ENCODE results near the gene CD8A.
A peak's percentile ranks its signal among the peaks of the same experiment; 100 is the strongest.

Gene CD8A

DNA sequence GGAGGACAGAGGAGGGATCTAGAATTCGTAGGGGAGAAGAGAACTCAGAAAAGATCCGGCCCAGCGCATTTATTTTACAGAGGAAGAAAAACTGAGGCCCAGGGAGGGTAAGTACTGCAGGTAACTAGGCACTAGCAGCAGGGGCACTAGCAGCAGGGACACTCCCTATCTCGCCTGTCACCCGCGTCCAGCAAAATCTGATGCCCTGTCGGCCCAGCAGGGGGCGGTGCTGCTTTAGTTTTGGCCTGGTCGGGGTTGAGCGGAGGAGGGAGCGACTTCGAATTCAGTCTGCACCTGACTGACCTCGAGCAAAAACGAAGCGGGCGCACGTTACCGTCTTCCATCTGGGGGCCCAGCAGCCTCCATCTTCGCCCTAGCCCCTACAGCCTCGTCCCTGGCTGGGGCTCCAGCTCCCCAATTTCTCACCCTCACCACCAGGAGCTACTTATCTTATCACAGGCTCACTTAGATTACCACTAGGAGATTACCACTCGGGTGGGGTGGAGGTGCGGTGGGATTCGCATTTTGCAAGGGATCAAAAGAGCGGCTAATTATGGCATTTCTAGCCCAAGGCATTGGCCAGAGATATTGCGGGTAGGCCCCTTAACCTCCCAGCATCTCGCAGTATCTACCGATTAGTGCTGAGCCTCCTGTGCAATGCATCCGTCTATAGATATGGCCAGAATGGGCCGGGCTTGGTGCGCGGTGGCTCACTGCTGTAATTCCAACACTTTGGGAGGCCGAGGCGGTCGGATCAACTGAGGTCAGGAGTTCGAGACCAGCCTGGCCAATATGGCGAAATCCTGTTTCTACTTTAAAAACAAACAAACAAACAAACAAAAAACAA is 17.8 kb upstream of the CD8A start:
- peak; percentile 98 for DNase-seq (ENCODE audit: low spot score)

DNA sequence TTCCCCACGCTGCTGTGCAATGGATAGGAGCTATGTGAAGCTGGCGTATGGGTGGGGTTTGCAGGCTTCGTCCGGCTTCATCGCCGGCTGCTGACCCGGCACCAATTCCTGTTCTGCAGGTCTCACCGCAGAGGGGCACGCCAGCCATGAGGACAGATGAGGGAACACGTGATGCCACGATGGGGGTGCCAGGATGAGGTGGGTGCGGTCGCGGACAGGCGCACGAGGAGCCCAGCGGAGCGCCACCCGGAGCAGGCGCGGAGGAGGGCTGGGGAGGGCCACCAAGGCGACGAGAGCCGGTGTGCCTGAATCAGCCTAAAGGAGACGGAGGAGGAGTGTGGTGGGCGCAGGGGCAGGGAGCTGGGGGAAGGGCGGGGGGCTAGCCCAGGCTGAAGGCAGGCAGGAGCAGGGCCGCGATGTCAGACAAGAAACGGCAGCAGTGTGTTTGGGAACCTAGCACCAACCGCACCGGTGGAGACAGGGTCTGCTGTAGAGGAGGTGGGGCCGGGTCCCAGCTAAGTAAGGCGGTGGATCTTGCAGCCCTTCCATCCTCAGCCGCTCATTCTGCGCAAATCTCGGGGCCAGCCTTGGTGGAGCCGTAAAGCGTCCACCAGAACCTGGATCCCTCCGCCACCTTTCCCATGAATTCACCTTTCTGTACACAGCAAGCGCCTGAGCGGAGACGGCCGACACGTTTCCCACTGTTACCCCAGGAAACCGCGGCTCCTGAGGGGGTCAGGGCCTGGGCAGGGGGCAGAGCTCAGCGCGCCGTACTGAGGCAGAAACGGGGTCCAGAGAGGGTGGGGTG is 17.0 kb upstream of the CD8A start:
- DNase-seq (ENCODE audit: low spot score): peak; percentile 94

DNA sequence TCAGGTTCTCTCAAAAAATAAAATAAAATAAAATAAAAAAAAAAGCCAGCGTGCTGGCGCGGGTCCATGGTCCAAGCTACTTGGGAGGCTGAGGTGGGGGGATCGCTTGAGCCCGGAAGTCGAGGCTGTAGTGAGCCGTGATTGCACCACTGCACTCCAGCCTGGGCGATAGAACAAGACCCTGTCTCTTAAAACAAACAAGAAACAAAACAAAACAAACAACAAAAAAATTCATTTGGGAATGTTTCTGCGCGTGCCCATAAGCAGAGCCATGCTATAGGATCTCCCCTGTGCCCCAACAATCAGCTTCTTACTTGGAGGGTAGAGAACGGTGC is 16.4 kb upstream of the CD8A start:
- DNase-seq (ENCODE audit: low spot score): no peak

DNA sequence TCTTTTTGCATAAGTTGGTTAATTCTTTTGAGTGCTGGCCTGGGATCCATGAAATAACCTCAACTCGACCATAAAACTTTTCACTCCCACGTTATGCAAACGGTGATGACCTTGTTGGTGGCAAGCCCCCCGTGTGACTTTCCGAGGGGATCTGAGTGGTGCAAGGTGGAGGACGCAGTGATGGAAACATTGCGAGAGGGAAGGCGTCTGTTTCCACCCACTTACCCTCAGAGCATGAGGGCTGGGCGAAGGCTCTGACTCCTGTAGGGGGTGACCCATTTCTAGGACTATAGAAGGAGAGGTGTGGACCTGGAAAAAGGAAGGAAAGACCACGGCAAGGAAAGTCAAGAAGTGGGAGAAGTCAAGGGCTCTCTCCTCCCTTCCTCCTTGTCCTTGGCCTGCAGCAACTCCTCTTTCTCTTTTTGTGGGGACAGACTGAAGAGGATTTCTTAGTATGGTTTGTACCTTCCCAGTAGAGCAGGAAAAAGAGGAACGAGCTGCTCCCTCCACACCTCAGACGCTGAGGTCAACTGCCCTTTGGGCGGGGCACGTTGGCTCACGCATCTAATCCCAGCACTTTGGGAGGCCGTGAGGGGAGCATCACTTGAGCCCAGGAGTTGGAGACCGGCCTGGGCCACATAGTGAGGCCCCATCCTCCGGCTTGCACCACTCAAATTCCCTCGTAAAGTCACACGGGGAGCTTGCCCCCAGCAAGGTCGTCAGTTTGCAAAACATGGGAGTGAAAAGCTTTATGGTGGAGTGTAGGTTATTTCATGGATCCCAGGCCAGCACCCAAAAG is 15.5 kb upstream of the CD8A start:
- DNase-seq (ENCODE audit: low spot score): no peak

DNA sequence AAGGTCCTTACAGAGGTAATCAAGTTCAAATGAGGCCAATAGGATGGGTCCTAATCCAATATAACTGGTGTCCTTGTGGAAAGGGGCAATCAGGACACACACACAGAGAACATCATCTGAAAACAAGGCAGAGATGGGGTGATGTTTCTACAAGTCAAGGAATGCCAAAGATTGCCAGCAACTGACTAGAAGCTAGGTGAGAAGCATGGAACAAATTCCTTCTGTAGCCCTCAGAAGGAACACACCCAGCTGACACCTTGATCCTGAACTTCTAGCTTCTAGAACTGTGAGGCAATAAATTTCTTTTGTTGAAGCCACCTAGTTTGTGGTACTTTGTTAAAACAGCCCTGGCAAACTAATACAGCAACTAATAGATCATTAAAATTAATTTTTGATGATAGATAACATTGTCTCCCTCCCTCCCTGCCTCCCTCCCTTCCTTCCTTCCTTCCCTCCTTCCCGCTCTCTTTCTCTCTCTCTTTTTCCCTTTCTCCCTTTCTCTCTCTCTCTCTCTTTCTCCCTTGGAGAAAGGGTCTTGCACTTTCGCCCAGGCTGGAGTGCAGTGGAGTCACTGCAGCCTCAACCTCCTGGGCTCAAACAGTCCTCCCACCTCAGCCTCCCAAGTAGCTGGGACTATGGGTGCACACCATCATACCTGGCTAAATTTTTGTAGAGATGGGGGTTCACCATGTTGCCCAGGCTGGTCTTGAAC is 10.3 kb upstream of the CD8A start:
- DNase-seq (ENCODE audit: low spot score): no peak

DNA sequence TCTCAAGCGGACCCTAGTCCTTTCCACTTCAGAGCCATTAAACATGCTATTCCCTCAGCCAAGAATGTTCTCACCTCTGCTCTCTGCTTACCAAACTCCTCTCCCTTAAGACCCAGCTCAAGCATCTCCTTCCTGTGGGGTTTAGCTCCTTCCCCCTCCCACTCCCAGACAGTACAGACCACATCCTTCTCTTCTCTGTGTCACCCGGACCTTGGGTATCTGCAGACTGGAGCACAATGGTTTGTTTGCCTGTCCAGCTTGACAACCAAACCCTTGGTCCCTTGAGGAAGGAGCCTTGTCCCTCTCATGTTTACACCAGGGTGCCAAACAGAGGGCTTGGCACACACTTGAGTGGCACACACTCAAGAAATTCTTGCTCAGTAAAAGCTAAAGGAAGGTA is 4.1 kb upstream of the CD8A start:
- DNase-seq (ENCODE audit: low spot score): no peak

DNA sequence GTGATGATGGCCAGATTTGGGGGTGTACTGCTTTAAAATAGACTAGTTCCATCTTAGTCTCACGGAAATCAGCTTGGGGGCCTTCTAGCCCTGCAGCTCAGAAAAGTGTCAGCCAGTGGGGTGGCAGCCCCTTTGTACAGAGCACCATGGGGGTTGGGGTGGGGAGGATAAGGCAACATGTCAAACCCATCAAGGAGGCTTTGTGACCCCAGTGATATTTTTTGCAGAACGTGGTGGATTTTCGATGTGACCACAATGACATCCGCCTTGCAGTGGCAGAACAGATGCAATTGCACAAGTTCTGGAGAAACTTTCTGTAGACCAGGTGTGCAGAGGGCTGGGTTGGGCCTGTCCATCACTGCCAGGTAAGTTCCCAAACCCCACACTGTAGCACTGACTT is 3.0 kb upstream of the CD8A start:
- no peak for DNase-seq (ENCODE audit: low spot score)

DNA sequence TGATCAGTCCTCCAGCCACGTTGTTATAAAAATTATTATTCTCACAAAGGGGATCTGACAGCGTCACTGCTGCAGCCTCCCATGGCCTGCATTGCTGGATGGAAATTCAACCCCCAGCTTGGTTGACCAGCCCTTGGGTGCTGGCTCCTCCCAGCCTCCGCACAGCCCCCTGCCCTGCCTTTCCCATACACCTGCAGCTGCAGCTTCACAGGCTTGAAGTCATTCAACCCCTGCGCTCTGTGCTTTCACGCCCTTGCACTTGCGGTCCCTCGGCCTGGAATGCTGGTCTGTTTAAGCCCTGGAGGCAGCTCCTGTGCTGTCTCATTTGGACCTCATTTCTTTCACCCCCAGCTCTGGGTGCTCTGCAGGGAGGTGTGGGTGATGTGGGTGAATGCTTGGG is 860 bp upstream of the CD8A start:
- DNase-seq (ENCODE audit: low spot score): no peak

DNA sequence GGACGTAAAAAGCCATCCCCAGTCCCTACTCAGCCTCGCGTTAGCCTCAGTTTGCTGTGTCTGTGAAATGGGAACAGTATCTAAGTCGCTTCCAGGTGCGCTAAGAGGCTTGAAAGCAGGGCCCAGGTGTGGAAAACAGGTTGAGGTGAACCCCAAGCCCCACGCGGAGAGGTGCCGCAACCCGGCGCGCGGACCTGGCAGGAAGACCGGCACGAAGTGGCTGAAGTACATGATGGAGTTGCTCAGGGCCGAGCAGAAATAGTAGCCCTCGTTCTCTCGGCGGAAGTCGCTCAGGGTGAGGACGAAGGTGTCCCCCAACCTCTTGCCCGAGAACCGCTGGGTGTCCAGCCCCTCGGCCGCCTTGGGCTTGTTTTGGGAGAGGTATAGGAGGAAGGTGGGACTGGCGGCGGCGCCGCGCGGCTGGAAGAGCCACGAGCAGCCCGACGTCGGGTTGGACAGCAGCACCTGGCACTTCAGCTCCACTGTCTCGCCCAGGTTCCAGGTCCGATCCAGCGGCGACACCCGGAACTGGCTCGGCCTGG is 508 bp downstream of the CD8A start:
- DNase-seq (ENCODE audit: low spot score): no peak

DNA sequence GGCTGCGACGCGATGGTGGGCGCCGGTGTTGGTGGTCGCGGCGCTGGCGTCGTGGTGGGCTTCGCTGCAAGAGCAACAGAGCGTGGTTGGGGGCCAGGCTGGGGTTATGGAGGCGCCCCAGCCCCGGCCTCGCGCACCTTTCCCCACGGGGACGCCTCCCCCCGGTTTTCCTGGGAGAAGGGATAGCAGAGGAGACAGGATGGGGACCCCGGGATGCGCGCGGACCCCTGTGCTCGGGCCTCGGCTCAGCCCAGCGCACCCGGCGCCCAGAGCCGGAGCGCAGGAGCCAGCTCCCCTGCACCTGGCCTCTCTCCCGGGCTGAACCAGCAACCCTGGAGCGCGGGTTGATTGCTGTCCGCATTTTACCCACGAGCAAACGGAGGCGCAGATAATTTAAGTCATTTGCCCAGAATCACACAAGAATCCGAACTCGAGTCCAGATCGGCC is 1.0 kb downstream of the CD8A start:
- no peak for DNase-seq (ENCODE audit: low spot score)

DNA sequence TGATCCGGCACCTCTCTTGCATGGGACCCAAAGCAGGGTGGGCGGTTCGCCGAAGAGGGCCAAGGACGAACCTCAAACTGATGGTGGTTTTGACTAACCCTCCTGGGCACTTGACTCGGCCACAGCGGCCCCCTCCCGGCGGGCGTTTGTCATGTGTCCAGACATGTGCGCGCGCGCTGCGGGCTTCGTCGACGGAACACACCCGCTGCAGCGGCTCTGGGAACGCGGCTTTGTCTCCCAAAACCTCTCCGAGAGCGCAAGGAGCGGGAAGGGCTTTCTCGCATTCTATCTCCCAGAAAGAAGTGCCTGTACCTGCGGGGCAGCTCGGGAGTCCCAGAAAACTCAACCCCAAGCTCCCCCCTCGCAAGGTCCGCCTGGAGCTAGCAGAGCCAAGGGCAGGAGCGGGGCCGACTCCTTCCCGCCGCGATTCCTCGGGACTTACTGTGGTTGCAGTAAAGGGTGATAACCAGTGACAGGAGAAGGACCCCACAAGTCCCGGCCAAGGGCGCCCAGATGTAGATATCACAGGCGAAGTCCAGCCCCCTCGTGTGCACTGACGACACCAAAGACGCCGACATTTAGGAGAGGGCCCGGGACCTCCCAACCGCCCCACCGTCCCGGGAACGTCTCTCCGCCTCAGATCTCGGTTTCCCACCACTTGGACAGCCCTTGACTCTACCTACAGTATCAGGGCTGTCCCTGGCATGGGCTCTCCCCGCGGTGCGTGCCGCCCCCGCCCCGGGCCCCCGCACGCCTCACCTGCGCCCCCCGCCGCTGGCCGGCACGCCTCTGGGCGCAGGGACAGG is 1.6 kb downstream of the CD8A start:
- DNase-seq (ENCODE audit: low spot score): no peak

DNA sequence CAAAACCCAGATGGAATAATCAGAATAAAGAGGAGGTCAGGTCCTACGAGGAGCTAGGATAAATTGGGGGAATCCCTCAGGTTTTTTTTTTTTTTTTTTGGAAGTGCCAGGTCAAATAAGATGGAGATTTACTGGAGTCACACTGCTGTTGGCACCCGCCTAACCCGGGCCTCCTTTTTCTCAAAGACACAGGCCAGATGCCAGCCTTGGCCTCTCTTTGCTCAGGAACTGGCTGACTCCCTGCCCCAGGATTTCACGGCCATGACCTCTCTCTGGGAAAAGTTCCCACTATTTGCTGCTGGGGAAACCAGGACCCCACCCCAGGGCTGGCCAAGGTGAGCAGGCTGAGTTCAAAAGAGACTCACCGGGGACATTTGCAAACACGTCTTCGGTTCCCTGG is 2.5 kb downstream of the CD8A start:
- DNase-seq (ENCODE audit: low spot score): no peak

DNA sequence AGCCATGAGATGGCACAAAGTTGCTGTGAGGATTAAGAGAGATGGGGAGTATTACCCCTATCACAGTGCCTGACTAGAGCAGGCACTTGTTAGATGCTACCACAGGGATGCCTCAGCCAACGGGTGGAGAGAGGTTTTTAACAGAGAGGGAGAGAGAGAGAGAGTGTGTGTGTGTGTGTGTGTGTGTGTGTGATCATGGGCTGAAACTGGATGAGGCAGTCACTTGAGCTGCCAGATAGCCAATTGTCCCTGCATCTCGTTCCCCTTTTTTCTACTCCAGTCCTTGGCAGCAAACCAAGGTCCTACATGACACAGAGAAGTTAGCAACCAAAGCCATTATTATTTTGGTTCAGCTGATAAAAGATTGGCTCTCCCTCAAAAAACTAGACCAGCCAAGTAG is 3.0 kb downstream of the CD8A start:
- DNase-seq (ENCODE audit: low spot score): no peak

DNA sequence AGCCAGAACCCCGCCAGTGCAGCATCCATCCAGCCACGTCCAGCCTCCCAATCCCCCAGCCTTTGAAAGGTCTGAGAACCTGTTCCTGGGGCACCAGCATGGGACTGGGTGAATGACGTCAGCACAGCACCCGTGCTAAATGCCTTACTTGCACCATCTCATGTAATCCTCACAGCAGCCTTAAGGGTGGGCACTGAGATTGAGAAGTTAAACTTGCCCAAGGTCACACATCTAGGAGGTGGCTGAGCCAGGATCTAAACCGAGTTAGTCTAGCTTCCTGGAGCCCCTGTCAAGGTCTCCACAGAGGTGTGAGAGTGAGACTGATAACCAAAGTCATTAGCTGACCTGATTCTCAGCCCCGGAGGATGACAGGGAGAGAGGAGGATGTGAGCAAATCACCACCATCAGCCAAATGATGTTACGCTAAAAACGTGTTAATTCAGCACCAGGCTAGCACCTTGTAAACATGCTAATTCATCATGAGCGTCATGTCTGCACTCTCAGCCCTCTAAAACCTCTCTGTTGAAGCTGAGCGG is 4.6 kb downstream of the CD8A start:
- DNase-seq (ENCODE audit: low spot score): no peak

DNA sequence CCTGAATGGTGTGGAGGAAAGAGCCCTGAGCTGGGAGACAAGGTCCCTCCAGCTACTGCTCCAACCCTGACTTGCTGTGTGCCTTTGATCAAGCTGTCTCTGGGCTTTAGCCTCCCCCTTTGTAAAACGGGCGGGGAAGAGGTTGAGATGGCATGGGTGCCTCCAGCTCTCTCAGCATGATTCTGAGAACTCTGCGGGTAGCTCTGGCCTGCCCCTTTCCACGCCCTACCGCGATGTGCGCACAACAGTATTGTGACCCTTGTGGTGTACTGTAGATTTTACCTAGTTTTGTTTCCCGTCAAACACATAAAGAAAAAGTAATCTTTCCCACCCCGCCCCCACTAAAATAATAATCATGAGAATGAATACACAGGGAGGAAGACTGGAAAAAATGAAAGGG is 5.3 kb downstream of the CD8A start:
- no peak for DNase-seq (ENCODE audit: low spot score)

DNA sequence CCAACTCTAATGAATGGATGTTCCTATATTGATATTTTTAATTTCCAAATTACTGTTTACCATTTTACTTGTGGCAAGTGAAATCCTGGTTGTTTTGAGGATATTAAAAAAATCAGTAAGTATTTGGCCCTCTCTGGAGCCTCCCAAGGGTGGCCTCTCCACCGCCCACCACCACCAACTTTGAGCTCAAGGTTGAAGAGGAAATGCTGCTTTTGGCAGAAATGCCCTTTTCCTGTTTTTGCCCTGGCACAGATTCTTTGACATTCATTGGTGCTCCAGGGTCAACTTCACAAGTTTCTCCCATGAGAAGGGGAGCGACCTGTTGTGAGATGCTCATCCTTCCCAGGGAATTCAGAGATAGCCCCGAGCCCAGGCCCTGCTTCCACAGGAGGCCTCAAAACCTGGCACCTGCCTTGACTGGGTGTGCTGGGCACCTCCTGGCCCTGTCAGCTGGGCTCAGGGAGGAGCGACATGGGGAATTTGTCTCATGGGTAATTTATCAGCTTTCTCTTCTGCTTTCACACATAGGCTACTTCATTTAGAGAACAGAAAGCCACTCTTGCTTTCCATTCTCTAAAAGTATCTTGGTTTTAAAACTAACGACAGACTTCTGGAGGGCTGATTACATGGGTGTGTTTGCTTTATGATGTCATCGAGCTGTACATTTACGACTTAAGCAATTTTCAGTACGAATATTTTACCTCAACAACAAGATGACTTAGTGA is 6.9 kb downstream of the CD8A start:
- DNase-seq (ENCODE audit: low spot score): no peak

DNA sequence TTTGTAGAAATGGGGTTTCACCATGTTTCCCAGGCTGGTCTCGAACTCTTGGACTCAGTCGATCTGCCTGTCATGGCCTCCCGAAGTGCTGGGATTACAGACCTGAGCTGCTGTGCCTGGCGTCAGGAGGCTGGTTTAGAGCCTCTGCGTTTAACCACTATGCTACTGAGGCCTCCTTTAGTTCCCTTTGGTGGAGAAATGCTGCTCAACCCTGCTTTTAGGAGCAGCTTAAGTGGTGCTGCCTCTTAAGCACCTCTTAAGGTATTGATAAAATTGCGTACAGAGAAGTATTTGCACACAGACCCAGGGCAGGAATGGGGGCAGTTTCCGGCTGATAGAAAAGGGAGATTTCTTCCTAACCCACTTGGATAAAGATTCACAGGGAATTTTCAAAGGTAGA is 8.0 kb downstream of the CD8A start:
- no peak for DNase-seq (ENCODE audit: low spot score)

DNA sequence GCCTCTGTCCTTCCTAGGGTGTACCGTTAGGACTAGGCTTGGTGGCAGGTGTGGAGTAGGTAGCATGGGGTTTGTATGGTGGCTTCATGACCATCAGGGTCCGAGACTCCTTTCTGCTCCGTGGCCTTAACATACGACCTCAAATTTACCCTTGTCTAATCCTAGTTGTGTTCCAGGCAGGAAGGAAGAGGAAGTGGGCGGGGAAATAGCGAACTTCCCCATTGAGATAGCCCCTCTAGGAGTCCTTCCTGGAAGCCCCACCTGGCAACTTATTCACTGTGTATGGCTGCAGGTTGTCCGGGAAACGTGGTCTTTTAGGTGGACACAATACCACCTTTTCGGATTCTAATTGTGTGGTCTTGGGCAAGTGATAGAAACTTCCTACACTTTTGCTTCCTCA is 9.3 kb downstream of the CD8A start:
- no peak for DNase-seq (ENCODE audit: low spot score)

DNA sequence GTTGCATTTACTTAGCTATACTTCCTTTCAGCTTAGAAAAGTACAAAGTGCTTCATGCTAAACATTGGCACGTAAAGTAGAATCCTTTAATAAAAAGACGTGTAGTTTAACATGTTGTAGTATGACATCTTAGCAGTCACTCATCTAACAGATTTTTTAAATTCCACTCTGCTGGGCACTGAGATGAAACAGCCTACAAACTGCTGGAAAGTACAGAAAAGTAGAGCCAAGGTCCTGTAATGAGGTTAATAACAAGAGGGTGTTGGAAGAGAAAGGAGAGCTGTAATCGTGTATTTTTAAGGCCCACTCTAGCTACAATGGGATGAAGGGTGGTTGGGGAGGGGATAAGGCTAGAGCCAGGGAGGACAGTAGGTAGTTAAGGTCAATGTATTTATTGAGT is 10.7 kb downstream of the CD8A start:
- no peak for DNase-seq (ENCODE audit: low spot score)

DNA sequence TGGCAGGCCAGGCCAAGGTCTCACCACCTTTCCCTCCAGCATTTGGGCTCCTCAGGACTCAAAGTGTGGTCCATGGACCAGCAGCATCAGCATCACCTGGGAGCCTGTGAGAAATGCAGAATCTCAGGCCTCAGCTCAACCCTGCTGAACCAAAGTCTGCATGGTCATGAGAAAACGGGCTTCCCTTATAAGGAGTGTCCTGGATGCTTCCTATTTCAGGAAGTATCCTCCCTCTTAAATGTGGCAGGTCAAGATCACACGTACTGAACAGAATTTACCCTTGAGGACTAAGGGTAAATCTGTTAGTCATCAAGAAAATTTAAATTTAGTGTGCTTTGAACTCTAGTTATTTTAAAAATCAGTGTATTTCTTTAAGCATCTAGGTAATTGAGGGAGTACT is 11.8 kb downstream of the CD8A start:
- no peak for DNase-seq (ENCODE audit: low spot score)
